HG03039 (cell line): ENCODE results near the gene ZNF117.
"Not testable (repeated sequence)": the region's sequence is repeated elsewhere in the genome, so short reads cannot be mapped to it uniquely, and the experiment has no call there.

Experiments
- ATAC-seq: cut with Tn5 transposase; IDR thresholded peaks from one replicate; pipeline ENCODE4 v1.9.1; 2021; ENCODE audit warnings: mild to moderate bottlenecking, moderate library complexity; ENCODE audit not compliant: unreplicated experiment

ZNF117 gene

DNA sequence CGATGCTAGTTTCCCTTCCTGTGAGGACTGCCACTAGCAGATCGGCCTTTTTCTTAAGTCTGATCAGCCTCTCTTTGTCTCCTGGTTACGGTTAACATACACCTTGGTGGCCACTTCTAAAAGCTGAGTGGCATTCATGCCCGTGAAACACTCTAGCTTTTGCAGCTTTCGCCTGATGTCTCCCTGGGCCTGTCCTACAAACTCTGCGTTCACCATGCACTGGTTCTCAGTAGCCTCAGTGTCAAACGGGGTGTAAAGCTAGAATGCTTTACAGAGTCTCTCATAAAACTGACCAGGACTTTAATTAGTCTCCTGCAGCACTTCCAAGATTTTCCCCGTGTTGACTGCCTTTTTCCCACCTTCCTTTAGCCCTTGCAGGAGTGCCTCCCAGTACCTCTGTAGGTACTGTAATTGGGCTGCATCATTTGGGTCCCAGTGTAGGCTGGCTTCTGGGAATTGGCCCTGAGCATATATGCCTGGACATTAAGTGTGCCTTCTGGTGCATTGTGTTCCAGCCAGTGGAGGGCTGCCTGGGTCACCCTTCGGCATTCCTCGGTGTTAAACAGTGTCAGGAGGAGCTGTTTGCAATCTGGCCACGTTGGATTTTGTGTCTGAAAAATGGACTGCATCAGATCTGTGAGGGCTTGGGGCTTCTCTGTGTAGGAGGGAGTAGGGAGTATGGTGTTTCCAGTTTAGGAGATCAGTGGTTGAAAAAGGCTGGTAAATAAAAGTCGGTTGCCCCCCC, 6.5 kb upstream of the ZNF117 start:
- no peak for ATAC-seq

DNA sequence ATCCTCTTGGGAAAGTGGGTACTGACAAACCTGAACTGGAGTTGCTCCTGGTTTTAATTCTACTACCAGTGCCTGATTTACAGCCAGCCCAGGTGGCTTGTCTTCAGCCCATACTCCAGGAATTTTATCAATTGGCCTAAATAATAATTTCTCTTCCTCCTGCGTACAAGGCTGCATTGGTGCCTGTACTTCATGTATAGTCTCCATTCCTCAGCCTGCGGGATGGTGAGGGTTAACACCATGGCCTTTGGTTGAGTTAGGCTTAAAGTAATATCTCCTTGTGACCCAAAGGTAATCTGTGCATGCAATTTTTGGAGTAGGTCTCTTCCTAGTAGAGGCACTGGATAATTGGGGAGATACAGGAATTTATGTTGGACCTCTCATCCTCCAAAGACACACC, 5.5 kb upstream of the ZNF117 start:
- no peak for ATAC-seq

DNA sequence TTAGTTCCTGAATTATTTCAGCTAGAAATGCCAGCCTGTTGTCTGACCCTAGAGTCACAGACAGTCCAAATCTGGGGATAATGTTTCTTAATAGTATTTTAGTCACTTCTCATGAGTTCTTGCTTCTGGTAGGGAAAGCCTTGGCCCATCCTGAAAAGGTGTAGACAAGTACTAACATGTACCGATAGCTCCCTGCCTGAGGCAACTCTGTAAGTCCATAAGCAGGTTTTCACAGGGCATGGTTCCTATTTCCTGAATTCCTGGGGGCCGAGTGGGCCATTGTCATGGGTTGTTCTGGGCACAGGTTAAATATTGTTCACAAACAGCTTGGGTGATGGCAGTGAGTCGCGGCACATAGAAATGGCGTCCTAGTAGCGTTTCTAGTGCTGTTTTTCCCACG, 3.1 kb upstream of the ZNF117 start:
- ATAC-seq, result no peak

DNA sequence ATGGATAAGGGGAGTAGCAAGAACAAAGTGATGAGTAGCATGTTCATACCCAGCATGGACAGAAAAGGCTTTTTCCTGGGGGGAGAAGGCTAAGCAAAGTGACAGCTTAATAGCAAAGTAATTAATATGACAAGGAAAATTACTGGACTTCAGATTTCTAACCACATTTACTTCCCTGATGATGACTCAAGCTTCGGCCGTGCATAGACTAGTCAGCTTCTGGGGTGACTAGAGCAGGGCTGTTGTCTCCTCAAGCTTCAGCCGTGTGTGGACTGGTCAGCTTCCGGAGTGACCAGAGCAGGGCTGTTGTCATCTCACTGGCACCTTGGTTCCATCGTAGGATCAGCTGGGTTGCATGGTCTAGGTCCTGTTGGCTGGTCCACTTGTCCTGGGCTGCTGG, 2.1 kb upstream of the ZNF117 start:
- no peak for ATAC-seq

DNA sequence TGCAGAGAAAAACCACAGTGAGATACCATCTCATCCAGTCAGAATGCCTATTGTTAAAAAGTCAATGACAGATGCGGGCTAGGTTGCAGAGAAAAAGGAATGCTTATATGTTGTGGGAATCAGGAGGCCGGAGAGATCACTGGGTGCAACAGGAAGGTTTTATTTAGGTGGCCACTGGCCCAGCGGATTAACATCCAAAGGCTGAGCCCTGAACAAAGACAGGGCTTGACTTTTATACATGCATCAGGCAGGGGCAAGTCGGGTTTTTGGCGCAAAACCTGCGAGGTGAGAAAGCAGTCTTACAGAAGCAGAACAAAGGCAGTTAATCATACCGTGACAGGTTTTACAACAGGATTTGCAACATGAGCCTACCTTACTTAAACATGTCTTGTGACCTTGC, 620 bp downstream of the ZNF117 start:
- no peak for ATAC-seq

DNA sequence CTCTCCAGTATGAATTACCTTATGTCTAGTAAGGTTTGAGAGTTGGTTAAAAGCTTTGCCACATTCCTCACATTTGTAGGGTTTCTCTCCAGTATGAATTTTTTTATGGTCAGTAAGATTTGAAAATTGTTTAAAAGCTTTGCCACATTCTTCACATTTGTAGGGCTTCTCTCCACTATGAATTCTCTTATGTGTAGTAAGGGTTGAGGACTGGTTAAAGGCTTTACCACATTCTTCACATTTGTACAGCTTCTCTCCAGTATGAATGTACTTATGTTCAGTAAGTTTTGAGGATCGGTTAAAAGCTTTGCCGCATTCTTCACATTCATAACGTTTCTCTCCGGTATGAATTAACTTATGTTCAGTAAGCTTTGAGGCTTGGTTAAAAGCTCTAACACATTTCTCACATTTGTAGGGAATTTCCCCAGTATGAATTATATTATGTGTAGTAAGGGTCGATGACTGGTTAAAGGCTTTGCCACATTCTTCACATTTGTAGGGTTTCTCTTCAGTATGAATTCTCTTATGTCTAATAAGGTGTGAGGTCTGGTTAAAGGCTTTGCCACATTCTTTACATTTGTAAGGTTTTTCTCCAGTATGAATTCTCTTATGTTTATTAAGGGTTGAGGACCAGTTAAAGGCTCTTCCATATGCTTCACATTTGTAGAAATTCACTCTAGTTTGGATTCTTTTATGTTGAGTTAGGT, 12.2 kb downstream of the ZNF117 start:
- ATAC-seq, result no peak

DNA sequence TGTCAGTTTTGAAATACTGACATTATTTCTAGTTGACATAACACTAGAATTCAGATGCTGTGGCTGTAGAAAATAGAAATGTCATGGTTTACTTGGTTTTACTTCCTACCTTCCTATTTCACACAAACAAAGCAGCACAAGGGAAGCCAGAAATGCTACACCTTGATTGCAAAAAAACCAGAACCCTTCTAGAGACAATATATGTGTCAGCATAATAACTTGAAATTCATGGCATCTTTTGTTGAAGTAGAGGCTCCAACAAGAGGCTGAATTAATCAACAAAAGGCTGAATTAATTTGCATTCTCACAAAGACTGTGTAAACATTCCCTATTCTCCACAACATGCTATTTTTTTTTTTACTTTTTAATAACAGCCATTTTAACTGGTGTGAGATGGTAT, 25.2 kb downstream of the ZNF117 start:
- ATAC-seq, result no peak

DNA sequence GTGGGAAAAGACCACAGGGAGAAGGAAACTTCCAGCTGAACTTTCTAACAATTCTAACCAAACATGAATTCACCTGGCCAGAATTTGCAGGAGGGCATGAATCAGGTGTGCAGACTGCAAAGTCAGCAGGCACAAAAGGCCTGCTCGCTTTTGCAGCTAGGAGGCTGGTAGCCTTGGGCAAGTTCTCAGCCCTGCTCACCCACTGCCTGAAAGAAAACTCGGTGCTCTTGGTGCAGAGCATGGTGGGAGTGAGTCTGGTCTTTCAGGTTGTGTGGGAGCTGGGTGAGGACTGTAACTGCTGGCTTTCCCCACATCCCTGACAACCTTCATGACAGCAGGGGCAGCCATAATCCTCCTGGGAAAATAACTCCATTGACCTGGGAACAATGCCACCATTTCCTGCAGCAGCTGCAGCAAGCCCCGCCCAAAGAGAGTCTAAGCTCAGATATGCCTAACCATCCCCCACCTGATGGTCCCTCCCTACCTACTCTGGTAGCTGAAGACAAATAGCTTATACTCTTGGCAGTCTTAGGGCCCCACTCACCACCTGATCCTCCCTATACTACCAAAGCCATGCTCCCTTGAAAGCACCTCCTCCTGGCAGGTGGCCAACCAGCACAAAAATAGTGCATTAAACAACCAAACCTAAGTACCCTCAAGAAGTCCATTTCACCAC, 31.6 kb downstream of the ZNF117 start:
- ATAC-seq, result no peak

DNA sequence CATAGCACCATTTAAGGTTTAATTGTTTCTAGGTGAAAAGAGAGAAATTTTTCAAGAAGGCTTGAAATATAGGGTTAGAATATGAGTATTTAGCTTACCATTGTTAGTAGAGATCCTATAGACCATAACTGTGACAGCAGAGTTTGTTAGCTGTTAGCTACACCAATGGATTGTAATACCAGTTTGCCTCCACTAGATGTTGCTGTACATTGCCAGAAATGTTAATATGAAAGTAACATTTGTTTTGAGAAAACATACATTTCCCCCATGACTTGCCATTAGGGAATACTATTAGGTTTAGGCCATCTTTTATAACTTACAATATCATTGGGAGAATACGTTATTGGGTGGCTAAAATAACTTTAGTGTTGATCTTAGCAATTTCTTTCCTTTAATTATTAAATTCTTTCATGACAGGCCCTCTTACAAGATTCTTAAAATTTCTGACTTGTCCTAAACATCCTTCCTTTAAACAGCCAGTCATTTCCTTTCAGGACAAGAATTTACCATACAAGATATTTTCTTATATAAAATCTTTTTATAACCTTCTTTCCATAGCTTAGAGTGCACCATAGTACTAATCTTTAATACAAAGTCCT, 39.5 kb downstream of the ZNF117 start:
- no peak for ATAC-seq

DNA sequence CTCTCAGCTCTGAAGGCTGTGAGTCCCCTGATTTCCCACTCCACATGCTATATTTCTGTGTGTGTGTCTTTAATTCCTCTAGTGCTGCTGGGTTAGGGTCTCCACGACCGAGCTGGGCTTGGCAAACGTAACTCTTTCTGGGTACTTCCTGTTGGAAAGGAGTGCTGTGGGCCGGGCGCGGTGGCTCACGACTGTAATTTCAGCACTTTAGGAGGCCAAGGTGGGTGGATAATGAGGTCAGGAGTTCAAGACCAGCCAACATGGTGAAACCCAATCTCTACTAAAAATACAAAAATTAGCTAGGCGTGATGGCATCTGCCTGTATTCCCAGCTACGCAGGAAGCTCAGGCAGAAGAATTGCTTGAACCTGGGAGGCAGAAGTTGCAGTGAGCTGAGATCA, 40.2 kb downstream of the ZNF117 start:
- ATAC-seq, result not testable (repeated sequence)

DNA sequence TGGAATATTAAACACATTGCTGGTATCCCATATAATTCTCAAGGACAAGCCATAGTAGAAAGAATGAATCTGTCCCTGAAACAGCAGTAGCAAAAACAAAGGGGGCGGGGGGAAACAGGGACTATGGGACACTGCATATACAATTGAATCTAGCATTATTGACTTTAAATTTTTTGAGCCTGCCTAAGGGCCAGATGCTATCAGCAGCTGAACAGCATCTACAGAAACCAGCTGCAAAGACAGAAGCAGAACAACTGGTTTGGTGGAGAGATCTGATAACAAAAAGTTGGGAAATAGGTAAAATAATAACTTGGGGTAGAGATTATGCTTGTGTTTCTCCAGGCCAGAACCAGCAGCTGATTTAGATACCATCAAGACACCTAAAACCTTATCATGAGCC, 42.1 kb downstream of the ZNF117 start:
- ATAC-seq, result not testable (repeated sequence)

DNA sequence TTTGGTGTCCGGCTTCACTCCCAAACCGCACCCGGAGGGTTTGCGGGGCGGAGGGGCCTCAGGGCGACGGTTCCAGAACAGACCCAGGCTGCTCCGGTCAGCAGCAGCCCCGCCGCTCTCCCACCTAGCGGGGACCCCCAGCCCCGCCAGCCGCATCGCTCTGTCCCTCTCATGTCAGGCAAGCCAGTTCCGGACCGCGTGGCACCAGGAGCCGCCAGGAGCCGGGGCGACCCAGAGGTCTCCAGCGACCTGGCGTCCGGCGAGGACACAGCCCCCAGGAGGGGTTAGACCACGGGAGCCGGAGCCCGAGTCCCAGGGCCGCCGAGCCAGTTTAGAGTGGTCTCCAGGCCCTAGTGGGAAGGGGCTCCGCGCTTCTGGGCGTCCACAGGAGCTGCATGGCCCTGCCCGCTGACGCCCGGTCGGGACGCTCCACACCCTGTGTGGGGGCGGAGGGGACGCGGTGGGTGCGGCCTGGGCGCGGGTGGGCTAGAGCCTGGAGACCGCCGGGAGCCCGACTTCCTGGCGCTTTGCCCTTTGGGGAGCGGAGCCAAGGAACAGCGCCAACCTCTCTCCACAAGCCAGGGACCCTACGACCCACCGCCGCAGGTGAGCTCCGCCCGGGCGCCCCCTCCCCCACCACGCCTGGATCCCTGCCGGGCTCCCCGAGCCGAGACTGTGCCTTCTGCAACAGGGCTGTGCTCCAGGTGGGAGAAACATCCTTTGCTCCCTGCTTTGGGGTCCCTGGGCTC, 43.4 kb downstream of the ZNF117 start:
- ATAC-seq, result no peak

DNA sequence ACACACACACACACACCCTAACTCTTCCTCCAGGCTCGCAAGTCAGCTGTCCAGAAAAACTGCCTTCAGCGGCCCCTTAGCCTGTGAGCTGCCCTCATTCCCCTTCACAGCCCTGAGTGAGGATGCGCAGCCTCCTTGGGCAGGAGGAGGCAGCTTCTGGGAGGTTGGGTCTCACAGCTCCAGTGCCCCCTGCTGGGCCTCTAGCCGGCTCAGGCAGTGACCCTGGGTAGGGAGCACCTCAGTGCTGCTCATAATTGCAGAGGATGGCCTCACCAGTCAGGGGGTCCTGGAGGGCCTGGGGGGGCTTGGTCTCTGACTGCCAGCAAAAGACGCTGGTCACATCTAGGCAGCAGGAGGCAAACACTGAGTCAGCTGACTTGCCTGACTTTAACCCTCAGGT, 44.1 kb downstream of the ZNF117 start:
- no peak for ATAC-seq

DNA sequence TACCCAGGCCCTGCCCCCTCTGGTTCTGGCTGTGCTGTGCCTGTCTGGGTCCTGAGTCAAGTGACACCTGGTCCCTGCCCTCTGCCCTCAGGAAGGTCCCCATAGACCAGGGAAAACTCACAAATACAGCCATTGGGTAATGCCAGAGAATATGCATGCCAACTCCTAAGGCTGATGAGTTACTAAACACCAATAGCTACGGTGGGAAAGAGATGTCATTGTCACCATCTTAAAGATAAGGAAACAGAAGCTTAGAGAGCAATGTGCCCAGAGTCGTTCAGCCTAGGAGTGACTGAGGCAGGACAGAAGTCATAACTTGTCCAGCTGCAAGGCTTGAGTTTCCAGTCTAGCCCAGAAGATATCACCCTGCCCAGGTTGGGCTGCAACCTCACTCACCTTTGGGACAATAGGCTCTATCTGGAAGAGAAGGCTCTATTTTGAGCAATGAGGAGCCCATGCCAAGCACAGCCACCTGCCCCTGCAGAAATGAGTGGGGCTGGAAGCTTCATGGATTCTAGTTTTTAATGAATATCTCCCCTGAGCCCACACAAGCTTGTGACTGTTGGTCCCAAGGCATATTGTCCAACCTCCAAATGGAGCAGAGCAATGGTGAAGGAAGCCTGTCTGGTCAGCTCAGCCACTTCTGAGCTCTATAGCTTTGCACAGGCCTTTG, 45.2 kb downstream of the ZNF117 start:
- ATAC-seq, result no peak

DNA sequence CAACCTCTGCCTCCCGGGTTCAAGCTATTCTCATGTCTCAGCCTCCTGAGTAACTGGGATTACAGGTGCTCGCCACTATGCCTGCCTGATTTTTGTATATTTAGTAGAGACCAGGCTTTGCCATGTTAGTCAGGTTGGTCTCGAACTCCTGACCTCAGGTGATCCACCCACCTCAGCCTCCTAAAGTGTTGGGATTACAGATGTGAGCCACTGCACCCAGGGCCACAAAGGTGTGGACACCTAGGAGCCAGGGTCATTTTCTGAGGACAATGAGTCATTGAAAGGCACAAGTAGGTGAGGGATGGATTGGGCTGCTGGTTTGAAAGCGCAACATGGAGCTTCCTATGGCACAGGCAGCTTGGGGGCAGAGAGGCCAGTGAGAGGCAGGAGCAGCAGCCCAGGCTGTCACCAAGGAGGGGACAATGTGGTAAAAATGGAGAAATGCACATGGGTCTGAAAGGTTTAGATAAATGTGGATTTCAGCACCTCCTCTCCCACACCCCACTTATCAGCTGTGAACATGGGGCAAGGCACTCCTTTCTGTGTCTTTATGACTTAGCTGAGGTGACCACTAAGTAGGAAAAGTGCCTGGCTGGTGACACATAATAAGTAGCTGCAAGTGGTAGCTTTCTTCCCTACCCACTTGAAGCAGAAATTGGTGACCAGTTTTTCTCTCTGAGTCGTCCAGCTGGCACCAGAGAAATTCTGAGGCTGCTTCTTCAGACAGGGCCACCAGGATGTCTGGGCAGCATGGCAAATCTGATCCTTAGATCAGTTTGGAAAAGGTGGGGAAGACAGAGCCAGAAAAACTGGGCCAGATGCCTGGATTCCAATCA, 46.0 kb downstream of the ZNF117 start:
- ATAC-seq, result not testable (repeated sequence)

DNA sequence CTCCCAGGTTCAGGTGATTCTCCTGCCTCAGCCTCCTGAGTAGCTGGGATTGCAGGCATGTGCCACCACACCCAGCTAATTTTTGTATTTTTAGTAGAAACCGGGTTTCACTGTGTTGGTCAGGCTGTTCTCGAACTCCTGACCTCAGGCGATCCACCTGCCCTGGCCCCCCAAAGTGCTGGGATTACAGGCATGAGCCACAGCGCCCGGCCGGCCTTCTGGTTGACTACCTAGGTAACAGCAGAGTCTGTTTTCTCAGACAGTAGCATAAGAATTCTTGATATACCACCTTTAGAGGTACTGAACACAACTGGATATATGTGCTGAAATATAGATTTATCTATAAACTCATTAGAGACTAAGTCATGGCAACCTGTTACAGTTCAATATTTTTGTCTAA, 50.8 kb downstream of the ZNF117 start:
- not testable (repeated sequence) for ATAC-seq

DNA sequence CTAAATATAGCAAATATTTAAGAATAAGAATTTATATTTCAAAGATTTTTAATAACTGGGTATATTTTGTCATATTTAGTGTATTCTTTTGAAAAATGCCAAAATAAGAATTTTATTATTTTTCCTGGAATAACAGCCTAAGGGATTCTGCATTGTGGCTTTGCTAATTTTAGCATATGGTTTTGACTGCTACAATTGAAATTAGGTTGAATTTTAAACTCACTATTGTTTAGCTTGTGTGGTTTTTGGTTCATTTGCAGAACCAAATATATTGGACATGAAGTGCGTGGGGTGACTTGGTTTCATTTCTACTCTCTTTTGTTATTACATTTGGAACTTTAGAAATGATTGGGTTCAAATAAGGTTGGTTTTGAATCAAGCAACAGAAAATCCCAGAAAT, 52.3 kb downstream of the ZNF117 start:
- no peak for ATAC-seq

DNA sequence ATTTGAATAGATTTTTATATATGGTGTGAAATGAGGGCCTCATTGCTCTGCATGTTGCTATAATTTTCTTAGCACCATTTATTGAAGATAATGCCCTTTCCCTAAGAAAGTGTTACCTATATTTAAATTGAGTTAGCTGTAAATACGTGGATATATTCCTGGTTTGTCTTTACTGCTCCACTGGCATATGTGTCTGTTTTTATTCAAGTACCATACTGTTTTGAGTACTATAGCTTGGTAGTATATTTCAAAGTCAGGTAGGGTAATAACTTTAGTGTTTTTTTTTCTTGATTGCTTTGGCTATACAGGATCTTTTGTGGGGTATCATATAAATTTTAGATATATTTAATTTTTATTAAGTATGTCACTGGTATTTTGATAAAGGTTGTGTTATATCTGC, 56.4 kb downstream of the ZNF117 start:
- ATAC-seq, result no peak
